Keratinocyte (primary cell): Measurements from ENCODE around the gene F11. TPM values are rescaled to one million over a fixed set of nuclear protein-coding genes. Genes with fewer than 3 reads are reported as not detected.

Experiments
- DNase-seq: peaks from one replicate; pipeline ENCODE4 v3.0.0-alpha.2; 2011; ENCODE audit warnings: low read depth, missing footprints, low spot score
- FAIRE-seq: peaks from 2 replicates; lab custom pipeline; 2011; peaks lifted over from hg19 to GRCh38; lab: Jason Lieb, UNC
- H2AFZ ChIP-seq: 2 replicates; pipeline ENCODE4 v1.6.0; 2012; ENCODE audit warnings: low read length, control low read depth, inconsistent platforms; ENCODE audit not compliant: control insufficient read depth
- H3K27ac ChIP-seq: 2 replicates; pipeline ENCODE4 v1.5.1; 2011; ENCODE audit warnings: low read length; ENCODE audit not compliant: control insufficient read depth, insufficient read depth
- H3K27me3 ChIP-seq: 3 replicates; pipeline ENCODE4 v1.6.0; 2011; ENCODE audit warnings: low read length; ENCODE audit not compliant: control insufficient read depth, insufficient read depth; ENCODE audit errors: extremely low read depth
- H3K36me3 ChIP-seq, 2 experiments: 2 replicates in 1 of 2; 3 replicates in 1 of 2; pipeline ENCODE4 v1.5.1; 2011; ENCODE audit warnings: low read length in 2 of 2, mild to moderate bottlenecking in 1 of 2; ENCODE audit not compliant: control insufficient read depth in 2 of 2, insufficient read depth in 2 of 2; ENCODE audit errors: extremely low read depth in 1 of 2
- H3K4me1 ChIP-seq: 3 replicates; pipeline ENCODE4 v1.5.1; 2011; ENCODE audit warnings: low read length; ENCODE audit not compliant: control insufficient read depth, insufficient read depth; ENCODE audit errors: extremely low read depth
- H3K4me2 ChIP-seq: 3 replicates; pipeline ENCODE4 v1.6.0; 2011; ENCODE audit warnings: low read depth, low read length; ENCODE audit not compliant: control insufficient read depth, insufficient read depth; ENCODE audit errors: extremely low read depth
- H3K4me3 ChIP-seq, 3 experiments: fragments of 200-600 bp in 1 of 3; sonication (generic) in 1 of 3; 2 replicates in 2 of 3; 3 replicates in 1 of 3; pipeline ENCODE4 v1.5.1; 2011 to 2016; ENCODE audit warnings: low read length in 3 of 3, mild to moderate bottlenecking in 3 of 3, control low read depth in 2 of 3, inconsistent platforms in 1 of 3, low read depth in 1 of 3, mixed read lengths in 1 of 3, mixed run types in 1 of 3, moderate library complexity in 1 of 3; ENCODE audit not compliant: control insufficient read depth in 2 of 3, insufficient read depth in 2 of 3; ENCODE audit errors: extremely low read depth in 1 of 3
- H3K79me2 ChIP-seq: 2 replicates; pipeline ENCODE4 v1.6.0; 2012; ENCODE audit warnings: low read length; ENCODE audit not compliant: control insufficient read depth, insufficient read depth
- H3K9ac ChIP-seq: 3 replicates; pipeline ENCODE4 v1.6.0; 2011; ENCODE audit warnings: low read length; ENCODE audit not compliant: control insufficient read depth, insufficient read depth; ENCODE audit errors: extremely low read depth
- H3K9me1 ChIP-seq: 3 replicates; pipeline ENCODE4 v1.6.0; 2011; ENCODE audit warnings: low read length; ENCODE audit not compliant: control insufficient read depth, insufficient read depth; ENCODE audit errors: extremely low read depth
- H3K9me3 ChIP-seq: 2 replicates; pipeline ENCODE4 v1.5.1; 2012; ENCODE audit warnings: low read depth, low read length; ENCODE audit not compliant: control insufficient read depth
- H4K20me1 ChIP-seq: 3 replicates; pipeline ENCODE4 v1.6.0; 2011; ENCODE audit warnings: low read length; ENCODE audit not compliant: control insufficient read depth, insufficient read depth; ENCODE audit errors: extremely low read depth
- CTCF ChIP-seq, 3 experiments: IDR thresholded peaks in 1 of 3; conservative IDR thresholded peaks in 1 of 3; optimal IDR thresholded peaks in 1 of 3; 2 replicates in 2 of 3; 3 replicates in 1 of 3; pipeline versions ENCODE3 to v1.5.1; 2011; ENCODE audit warnings: low read length in 3 of 3, mild to moderate bottlenecking in 3 of 3, moderate library complexity in 2 of 3, control low read depth in 1 of 3, inconsistent platforms in 1 of 3; ENCODE audit not compliant: insufficient read depth in 2 of 3; ENCODE audit errors: extremely low read depth in 1 of 3
- EZH2 ChIP-seq: IDR thresholded peaks from one replicate; pipeline ENCODE4 v1.6.1; 2012; ENCODE audit warnings: inconsistent platforms, mild to moderate bottlenecking, low read length, moderate library complexity
- dilution Hi-C: fragments of 300-500 bp; cut with MboI; formaldehyde crosslinking; loops from one replicate; pipeline ENCODE4 v1.7.0; 2020; ENCODE audit warnings: low sequenced_read_pairs; ENCODE audit not compliant: extremely low pct_ligation_motif_present
- polyA plus RNA-seq, 5 experiments: library from polyadenylated mRNA; depleted of rRNA in 3 of 5; stranded (reverse) in 3 of 5; stranded (forward) in 1 of 5; unstranded in 1 of 5; fragments of >200 nt; gene quantifications; 1 replicate in 1 of 5; 2 replicates in 3 of 5; 3 replicates in 1 of 5; pipeline versions ENCODE4 v1.2.1 to v1.2.3, GENCODE V29; 2011 to 2012; ENCODE audit warnings: missing spikeins in 2 of 5, low read depth in 1 of 5, low replicate concordance in 1 of 5

Gene F11
- polyA plus RNA-seq, 1 donor (not counting 4 experiments of a cell fraction or from before 2014, with no cell fraction given), result not detected

GRCh38 chr4:186217733-186218293 is 48.2 kb upstream of the F11 start:
- no peak for DNase-seq
- no peak overlapping the region for H3K27ac ChIP-seq
- no peaks in the 10 kb centered on the region for H3K4me1 ChIP-seq
- no peak overlapping the region for H2AFZ ChIP-seq
- no peak for FAIRE-seq
- no peaks in the 10 kb centered on the region for H4K20me1 ChIP-seq
- no peaks in the 10 kb centered on the region for H3K9me3 ChIP-seq
- no peak overlapping the region for H3K9ac ChIP-seq
- no peak for TF ChIP-seq EZH2
- TF ChIP-seq CTCF (optimal IDR thresholded peaks at IDR 0.05 in 1 of 3, IDR thresholded peaks at IDR 0.05 in 1 of 3, conservative IDR thresholded peaks at IDR 0.05 in 1 of 3; ENCODE audit: extremely low read depth in 1 of 3, insufficient read depth in 2 of 3, low read length in 3 of 3), result no peak
- no peaks in the 10 kb centered on the region for H3K9me1 ChIP-seq
- H3K4me3 ChIP-seq, result no peak overlapping the region
- H3K4me2 ChIP-seq, result no peak overlapping the region
- no peaks in the 10 kb centered on the region for H3K36me3 ChIP-seq
- H3K27me3 ChIP-seq, result no peaks in the 10 kb centered on the region
- no peaks in the 10 kb centered on the region for H3K79me2 ChIP-seq
- dilution Hi-C loops, result no loop called here

DNA sequence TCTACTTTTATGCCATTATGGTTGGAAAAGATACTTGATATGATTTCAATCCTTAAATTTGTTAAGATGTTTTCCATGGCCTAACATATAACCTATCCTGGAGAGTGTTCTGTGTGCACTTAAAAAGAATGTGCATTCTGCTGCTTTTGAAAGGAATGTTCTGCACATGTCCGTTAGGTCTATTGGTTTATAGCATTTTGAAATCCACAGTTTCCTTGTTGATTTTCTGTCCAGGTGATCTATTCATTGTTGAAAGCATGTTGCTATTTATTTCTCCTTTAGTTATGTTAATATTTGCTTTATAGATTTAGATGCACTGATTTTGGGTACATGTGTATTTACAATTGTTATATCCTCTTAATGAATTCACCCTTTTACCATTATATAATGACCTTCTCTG is 44.4 kb upstream of the F11 start:
- Histone ChIP-seq H3K4me3 (no peak overlapping the region), H3K4me2 (no peak overlapping the region), H3K27me3 (no peaks in the 10 kb centered on the region), H4K20me1 (no peaks in the 10 kb centered on the region), H3K79me2 (no peaks in the 10 kb centered on the region), H3K4me1 (no peaks in the 10 kb centered on the region), H3K9ac (no peak overlapping the region), H3K9me3 (no peaks in the 10 kb centered on the region), H3K36me3 (no peaks in the 10 kb centered on the region), H3K9me1 (no peaks in the 10 kb centered on the region), H3K27ac (no peak overlapping the region), H2AFZ (no peak overlapping the region)
- no peak for FAIRE-seq
- no peak for DNase-seq
- TF ChIP-seq EZH2 (no peak), CTCF (optimal IDR thresholded peaks at IDR 0.05 in 1 of 3, IDR thresholded peaks at IDR 0.05 in 1 of 3, conservative IDR thresholded peaks at IDR 0.05 in 1 of 3; ENCODE audit: extremely low read depth in 1 of 3, insufficient read depth in 2 of 3, low read length in 3 of 3) (no peak)
- dilution Hi-C loops, result no loop called here
